GM18520 (cell line): Measurements from ENCODE around the gene PTDSS2.
"Not testable (repeated sequence)": the region's sequence is repeated elsewhere in the genome, so short reads cannot be mapped to it uniquely, and the experiment has no call there.

Experiments
- ATAC-seq: cut with Tn5 transposase; IDR thresholded peaks from one replicate; pipeline ENCODE4 v1.9.1; 2021; ENCODE audit not compliant: unreplicated experiment

The PTDSS2 gene

GRCh38 chr11:468036-468435, 18.0 kb downstream of the PTDSS2 start:
- ATAC-seq: no peak

GRCh38 chr11:468493-468892, 18.4 kb downstream of the PTDSS2 start:
- ATAC-seq: no peak

- ATAC-seq: not testable (repeated sequence)
These were observed 19.1 kb downstream of the PTDSS2 start for GRCh38 chr11:469026-469683.

- no peak for ATAC-seq
These were observed 19.8 kb downstream of the PTDSS2 start for GRCh38 chr11:469684-470560.

GRCh38 chr11:471468-472145, 21.5 kb downstream of the PTDSS2 start:
- ATAC-seq: no peak

GRCh38 chr11:472272-472671, 22.2 kb downstream of the PTDSS2 start:
- no peak for ATAC-seq

- no peak for ATAC-seq
These were observed 22.7 kb downstream of the PTDSS2 start for GRCh38 chr11:472816-473215.

GRCh38 chr11:473415-473814, 23.3 kb downstream of the PTDSS2 start:
- no peak for ATAC-seq

- ATAC-seq: no peak
These were observed 24.1 kb downstream of the PTDSS2 start for GRCh38 chr11:473962-474785.

- no peak for ATAC-seq
These were observed 24.9 kb downstream of the PTDSS2 start for GRCh38 chr11:474914-475506.

- no peak for ATAC-seq
These were observed 25.9 kb downstream of the PTDSS2 start for GRCh38 chr11:475941-476340.

GRCh38 chr11:476416-476815, 26.3 kb downstream of the PTDSS2 start:
- no peak for ATAC-seq

GRCh38 chr11:477052-477715, 27.1 kb downstream of the PTDSS2 start:
- ATAC-seq: no peak

- ATAC-seq: no peak
These were observed 29.2 kb downstream of the PTDSS2 start for GRCh38 chr11:479311-479710.

GRCh38 chr11:484616-485015, 34.5 kb downstream of the PTDSS2 start:
- ATAC-seq: no peak

GRCh38 chr11:486189-486588, 36.1 kb downstream of the PTDSS2 start:
- ATAC-seq: no peak

GRCh38 chr11:487571-488021, 37.5 kb downstream of the PTDSS2 start:
- no peak for ATAC-seq

GRCh38 chr11:488062-488461, 38.0 kb downstream of the PTDSS2 start:
- ATAC-seq: no peak

GRCh38 chr11:488579-488978, 38.5 kb downstream of the PTDSS2 start:
- no peak for ATAC-seq

GRCh38 chr11:488992-489391, 38.9 kb downstream of the PTDSS2 start:
- ATAC-seq: no peak
